GM18505 (cell line): Measurements from ENCODE around the gene XRN1.
"Not testable (repeated sequence)": the region's sequence is repeated elsewhere in the genome, so short reads cannot be mapped to it uniquely, and the experiment has no call there.

Source experiments
- ATAC-seq: cut with Tn5 transposase; IDR thresholded peaks from one replicate; pipeline ENCODE4 v1.9.1; 2021; ENCODE audit not compliant: unreplicated experiment
- POLR2A ChIP-seq: IDR thresholded peaks from 4 replicates; pipeline ENCODE4 v1.6.1; 2011; ENCODE audit warnings: borderline replicate concordance; ENCODE audit not compliant: insufficient read depth, insufficient read length; ENCODE audit errors: extremely low read depth

The XRN1 gene

DNA sequence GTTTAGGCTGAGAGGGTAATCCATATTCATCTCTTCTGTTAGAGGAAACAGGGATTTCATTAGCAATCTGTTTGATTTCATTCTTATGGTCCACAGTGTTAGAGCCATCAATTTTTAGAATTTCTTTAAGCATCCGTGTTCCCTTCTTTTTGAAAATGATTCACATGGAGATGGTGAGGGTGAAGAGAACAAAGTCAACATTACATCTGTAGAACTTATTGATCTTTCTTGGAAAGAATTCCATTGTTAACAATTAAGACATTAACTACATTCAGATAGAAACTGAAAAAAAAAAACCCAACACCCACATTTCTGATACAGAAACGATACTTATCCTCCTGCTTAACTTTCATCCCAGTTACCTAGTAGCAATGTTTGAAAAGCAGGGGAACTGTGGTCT lies 115.4 kb downstream of the XRN1 start:
- no peak for ATAC-seq
- no peak for TF ChIP-seq POLR2A

DNA sequence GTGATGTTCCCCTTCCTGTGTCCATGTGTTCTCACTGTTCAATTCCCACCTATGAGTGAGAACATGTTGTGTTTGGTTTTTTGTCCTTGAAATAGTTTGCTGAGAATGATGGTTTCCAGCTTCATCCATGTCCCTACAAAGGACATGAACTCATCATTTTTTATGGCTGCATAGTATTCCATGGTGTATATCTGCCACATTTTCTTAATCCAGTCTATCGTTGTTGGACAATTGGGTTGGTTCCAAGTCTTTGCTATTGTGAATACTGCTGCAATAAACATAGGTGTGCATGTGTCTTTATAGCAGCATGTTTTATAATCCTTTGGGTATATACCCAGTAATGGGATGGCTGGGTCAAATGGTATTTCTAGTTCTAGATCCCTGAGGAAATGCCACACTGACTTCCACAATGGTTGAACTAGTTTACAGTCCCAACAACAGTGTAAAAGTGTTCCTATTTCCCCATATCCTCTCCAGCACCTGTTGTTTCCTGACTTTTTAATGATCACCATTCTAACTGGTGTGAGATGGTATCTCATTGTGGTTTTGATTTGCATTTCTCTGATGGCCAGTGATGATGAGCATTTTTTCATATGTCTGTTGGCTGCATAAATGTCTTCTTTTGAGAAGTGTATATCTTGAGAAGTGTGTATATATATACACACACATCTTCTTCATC lies 123.4 kb downstream of the XRN1 start:
- not testable (repeated sequence) for ATAC-seq

DNA sequence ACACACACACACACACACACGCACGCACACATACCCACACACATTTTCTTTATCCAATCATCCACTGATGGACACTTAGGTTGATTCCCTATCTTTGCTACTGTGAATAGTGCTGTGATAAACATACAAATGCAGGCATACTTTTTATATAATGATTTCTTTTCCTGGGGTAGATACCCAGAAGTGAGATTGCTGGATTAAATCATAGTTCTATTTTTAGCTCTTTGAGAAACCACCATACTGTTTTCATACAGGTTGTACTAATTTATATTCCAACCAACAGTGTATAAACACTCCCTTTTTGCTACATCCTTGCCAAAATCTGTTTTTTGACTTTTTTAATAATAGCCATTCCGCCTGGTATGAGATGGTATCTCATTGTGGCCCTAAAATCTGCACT lies 127.9 kb downstream of the XRN1 start:
- TF ChIP-seq POLR2A, result no peak
- ATAC-seq, result no peak

DNA sequence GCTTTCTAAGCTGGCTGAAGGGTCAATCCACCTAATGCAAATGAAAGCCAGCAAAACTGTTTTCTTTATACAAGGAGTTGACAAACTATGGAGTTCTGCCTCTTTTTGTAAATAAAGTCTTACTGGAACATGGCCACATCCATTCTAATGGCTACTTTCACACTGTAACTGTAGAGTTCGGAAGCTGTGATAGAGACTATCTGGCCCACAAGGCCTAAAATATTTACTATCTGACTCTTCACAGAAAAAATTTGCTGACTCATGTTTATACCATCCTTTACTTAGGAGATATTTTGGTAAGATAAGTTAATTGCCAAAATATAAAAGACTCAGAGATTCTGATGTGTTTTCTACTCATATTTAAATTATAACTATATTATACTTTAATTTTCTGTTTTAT lies 128.7 kb downstream of the XRN1 start:
- no peak for ATAC-seq
- TF ChIP-seq POLR2A, result no peak

DNA sequence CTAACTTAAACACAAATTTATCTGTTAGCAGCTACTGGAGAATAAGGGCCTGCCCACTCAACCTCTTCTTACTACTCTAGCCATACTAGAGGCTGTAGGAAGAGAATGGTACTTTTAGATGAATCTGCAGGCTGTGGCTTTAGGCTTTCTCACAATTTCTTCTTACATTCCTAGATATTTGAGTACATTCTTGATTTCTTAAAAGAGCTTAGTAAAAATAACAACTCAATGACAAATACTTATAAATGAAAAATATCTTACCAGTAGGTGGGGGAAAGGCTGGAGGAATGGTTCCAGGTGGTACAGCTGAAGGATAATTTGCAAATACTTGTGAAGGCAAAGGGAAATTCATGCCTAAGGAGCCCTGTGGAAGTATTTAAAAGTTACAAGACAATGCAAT lies 129.5 kb downstream of the XRN1 start:
- ATAC-seq, result no peak
- no peak for TF ChIP-seq POLR2A

DNA sequence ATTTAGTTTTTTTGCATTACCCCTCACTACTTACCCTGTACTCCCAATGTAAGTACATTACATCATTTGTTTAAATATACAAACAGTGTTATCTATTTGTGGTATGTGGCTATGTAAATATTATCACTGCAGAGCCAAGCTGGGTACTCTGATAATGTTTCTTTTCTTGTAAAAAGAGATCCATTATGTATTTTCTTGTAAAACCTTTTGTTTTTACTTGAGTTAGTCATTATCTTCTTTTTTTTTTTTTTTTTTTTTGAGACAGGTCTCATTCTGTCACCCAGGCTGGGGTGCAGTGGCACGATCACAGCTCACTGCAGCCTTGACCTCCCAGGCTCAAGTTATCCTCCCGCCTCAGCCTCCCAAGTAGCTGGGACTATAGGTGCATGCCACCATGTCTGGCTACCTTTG lies 131.9 kb downstream of the XRN1 start:
- ATAC-seq, result not testable (repeated sequence)

DNA sequence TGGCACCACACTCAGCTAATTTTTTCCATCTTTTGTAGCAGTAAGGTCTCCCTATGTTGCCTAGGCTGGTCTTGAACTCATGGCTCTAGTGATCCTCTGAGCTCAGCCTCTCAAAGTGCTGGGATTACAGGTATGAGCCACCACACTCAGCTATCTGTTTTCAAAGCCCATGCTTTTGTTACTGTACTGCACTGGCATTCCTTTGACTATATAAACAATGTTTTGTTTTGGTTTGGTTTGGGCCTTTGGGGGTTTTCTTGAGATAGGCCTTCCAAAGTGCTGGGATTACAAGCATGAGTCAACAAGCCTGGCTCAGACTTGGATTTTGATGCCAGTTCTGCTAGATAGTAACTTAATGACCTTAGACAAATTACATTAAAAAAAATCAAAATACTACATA lies 132.8 kb downstream of the XRN1 start:
- TF ChIP-seq POLR2A, result no peak
- no peak for ATAC-seq

DNA sequence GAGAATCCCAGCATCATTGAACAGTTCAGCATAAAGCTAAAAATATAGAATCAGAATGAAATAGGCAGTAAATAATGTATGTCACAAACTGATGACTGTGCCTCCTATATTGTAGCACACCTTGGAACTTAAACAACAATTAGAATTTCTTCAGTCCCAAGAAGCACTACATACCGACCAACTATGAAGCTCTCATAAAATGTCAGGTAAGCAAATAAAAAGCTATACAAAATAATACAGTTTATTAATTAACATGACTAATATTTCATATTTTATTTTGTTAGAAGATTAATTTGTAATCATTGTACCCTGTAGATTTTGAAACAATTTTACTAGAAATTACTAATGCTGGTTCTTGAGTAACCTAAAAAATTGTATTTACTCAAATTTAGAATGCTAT lies 137.4 kb downstream of the XRN1 start:
- ATAC-seq, result no peak
- no peak for TF ChIP-seq POLR2A

DNA sequence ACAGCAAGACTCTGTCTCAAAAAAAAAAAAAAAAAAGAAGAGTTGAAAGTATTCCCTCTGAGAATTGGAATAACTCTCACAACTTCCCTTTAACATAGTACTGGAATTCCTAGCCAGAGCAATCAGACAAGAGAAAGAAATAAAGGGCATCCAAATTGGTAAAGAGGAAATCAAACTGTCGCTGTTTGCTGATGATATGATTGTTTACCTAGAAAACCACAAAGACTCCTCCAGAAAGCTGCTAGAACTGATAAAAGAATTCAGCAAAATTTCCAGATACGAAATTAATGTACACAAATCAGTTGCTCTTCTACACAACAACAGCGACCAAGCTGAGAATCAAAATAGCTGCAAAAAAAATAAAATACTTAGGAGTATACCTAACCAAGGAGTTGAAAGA lies 145.0 kb downstream of the XRN1 start:
- ATAC-seq, result not testable (repeated sequence)

DNA sequence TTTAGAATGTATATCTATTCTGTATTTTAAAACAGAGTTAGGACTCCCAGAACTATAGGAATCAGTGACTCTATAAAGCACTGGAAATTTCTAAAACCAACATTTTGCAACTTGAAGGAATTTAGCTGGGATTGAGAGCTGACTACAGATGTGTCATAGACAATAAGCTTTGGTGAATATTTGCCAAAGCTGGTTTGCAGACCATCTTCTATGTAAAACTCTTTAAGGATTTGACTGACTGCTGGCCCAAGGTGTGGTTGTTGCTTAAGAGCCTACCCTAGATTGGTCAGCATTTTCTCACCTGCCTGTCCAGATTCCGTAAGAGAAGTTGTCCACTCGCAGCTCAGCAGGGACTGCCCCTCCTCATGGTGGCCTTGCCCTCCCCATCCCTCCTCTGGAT lies 149.2 kb downstream of the XRN1 start:
- no peak for TF ChIP-seq POLR2A
- ATAC-seq, result no peak

DNA sequence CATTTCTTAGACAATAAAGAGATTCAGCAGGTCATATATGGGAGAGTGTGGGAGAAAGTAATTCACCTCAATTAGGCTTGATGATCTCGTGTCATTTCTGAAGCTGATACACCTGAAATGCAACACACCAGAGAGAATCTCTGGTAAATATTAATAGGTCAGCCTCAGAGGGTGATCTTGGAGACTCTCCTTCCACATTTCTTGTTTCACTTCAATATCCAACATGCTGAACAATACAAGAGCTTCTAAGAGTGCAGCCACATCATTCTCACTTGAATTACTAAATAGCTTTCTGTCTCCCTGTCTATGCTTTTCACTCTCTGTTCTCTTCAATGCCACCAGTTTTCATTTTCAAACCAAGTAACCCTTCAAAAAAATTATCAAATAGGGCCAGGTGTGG lies 151.3 kb downstream of the XRN1 start:
- no peak for ATAC-seq
- no peak for TF ChIP-seq POLR2A

DNA sequence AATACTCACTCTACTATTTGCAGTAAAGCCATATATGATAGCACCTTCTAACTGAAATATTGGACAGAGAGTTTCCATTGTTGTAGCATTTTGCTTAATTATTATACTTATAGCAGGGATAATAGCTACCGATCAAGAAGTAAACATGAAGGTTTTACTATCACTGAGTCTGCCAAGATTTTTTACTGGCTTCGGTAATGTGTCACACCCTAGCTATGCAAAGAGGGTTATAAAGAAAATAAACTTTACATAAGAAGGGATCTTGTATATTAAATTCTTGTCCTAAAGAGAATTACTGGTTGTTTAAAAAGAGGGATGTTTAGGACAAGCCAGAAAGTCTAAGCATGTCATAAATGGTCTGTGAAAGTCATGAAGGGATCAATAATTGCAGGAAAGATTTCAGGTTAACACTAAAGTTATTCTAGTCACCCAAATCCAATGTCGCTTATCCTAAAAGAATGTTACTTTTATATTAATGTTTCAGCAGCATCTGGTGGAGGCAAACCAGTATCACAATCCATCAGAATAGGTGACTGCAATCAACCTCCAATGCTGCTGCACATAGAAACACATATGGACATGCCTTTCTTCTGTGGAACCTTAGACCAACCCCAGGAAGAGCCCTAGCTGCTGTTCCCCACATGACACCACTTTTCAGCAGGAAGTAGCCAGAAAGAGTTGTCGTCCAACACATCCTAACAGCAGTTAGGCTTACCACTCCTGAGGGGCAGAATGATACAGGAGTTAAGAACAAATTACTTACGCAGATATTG lies 159.8 kb downstream of the XRN1 start:
- TF ChIP-seq POLR2A, result no peak
- ATAC-seq, result no peak

DNA sequence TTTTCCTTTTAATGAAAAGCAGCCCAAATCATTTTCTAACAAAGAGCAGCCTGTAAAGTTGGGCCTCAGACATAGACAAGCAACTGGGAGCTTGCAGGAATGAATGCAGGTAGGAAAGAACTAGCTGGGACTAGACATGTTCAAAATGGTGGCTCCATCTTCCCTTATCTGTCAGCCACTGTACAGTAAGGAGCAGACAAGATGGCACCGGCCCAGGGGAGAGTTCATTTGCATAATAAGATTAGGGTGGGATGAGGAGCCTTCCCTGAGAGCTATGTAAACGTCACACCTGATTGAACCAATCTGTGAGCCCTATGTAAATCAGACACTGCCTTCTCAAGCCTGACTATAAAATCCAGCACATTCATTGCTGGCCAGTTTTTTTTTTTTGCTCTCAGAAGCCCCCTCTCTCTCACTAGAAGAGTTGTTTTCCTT lies 162.7 kb downstream of the XRN1 start:
- no peak for TF ChIP-seq POLR2A

DNA sequence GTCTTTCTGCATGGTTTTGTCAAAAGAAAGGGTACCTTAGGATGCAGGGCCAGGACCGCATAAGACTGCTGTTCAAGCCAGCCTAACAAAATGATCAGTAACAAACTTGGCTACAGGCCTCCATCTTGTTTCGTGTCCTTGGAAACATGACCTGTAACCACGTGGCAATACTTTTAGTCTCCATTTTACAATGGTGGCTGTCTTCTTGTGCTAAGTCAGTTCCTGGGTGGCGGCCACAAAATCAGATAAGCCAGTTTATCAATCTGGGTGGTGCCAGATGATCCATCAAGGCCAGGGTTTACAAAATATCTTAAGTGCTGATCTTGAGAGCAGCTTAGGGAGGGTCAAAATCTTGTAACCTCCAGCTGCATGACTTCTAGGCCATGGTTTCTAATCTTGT lies 165.3 kb downstream of the XRN1 start:
- TF ChIP-seq POLR2A, result no peak
- ATAC-seq, result no peak

More for the DNA sequence above, 162.7 kb downstream of the XRN1 start:
- no peak for ATAC-seq

DNA sequence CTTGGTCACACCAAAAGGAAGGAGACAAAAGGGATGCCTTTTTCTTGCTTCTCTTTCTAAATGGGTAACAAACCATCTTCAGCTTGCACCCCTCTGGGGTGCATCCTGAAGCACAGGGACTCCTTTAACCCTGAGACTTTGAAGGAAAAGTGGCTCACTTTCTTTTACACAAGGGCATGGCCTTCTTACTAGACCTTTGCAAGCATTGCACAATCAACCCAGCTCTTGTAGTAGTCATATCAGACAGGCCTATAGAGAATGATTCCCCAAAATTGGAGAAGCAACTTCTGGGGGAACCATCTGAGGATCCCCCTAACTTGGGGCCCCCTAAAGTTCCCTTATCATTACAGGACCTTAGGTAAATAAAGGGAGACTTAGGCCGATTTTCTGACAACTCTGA lies 166.4 kb downstream of the XRN1 start:
- no peak for ATAC-seq
- no peak for TF ChIP-seq POLR2A
